Mammary microvascular endothelial cell (primary cell): ENCODE results near the gene PRPF38A. TPM values are rescaled to one million over a fixed set of nuclear protein-coding genes. Genes with fewer than 3 reads are reported as not detected.

Experiments used
- total RNA-seq: library from RNA; depleted of rRNA; stranded (reverse); fragments of >200 nt; gene quantifications from 2 replicates; pipeline ENCODE4 v1.2.3, GENCODE V29; 2015

Gene PRPF38A, protein sequence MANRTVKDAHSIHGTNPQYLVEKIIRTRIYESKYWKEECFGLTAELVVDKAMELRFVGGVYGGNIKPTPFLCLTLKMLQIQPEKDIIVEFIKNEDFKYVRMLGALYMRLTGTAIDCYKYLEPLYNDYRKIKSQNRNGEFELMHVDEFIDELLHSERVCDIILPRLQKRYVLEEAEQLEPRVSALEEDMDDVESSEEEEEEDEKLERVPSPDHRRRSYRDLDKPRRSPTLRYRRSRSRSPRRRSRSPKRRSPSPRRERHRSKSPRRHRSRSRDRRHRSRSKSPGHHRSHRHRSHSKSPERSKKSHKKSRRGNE
- total RNA-seq = 12.0 and 12.1 TPM in 2 replicates

DNA sequence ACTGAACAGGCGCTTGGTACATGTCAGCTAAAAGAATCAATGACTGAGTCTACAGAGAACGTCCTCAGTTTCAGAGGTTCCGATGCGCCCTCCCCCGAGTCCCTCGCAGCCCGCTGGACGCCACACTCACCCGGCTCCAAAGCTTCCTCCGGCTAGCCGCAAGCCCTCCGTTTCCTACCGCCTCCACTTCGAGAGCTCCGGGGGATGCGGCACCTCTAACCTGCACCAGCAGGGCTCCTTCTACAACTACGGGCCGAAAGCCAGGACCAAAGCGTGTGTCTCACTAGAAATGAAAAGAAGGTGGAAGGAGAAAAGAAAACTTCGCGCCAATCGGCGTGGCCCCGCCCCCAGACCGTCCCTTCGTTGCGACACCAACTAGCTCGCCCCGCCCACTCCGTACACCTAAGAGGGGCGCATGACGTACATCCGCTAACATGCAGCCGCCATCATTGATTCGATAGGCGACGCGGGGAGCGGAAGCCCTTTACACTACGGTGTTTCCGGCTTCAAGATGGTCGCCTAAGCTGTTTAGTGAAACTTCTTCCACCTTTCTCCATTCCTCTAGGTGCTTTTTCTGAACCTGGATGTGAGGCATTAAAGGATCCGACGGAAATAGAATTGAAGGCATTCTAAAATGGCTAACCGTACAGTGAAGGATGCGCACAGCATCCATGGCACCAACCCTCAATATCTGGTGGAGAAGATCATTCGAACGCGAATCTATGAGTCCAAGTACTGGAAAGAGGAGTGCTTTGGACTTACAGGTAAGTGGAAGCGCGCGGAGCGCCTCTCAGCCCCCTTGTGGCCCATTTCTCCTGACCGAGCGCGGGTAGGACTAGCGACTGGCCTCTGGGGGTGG, at the start of gene PRPF38A, which contains the start of gene ORC1:
Gene PRPF38A, plus strand, starts transcription at position 487 of the 859 bp plus-strand sequence. Its CDS starts 148 bp downstream, at position 635.
Gene ORC1, minus strand, starts transcription at position 308 of the 859 bp plus-strand sequence. CDS start 2,200 bp downstream, outside the sequence.

DNA sequence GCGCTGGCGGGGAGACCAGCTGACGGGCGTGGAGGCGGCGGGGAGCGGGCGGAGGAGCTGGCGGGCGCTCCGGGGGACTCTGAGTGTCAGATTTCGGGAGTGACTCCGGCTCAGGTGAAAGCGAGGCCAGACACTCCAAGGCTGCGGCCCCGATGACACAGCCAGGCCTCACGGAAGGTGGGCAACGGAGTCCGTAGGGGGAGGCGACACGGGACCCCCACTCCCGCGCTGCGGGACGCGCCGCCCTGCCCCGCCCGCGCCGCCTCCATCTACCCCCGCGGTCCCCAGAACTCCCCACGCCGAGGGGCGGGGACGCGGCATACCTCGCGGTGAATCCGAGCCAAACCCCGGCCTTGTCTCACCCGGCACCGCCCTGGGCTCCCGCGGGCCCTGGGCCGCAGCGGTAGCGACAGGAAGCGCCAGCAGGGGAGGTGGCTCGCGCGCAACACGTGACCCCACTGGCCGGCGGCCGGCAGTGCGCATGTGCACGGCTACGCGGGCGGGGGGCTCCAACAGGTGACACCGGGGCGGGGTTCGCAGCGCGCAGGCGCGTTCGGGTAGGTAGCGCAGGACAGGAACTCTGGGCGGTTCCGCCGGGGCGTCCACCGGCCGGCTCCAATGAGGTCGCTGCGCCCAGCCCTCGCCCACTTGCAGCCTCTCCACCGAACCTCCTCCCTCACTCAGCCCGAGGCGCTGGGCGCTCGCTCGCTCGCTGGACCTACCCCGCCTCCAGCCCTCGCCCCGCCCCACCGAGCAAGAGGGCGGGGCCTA, 38.5 kb upstream of the PRPF38A start, which contains the start of gene CC2D1B:
Gene CC2D1B, minus strand, starts transcription at position 460 of the 771 bp plus-strand sequence. CDS start 1,585 bp downstream, outside the sequence.

Other genes with a start within 250 kb of the PRPF38A start
- gene CC2D1B, start 38.4 kb upstream of the PRPF38A start, total RNA-seq = 26.0 and 28.6 TPM in 2 replicates
- gene ORC1, start 179 bp upstream of the PRPF38A start, total RNA-seq = 10.5 and 11.1 TPM in 2 replicates
- gene TUT4, start 148.5 kb downstream of the PRPF38A start, total RNA-seq = 13.0 and 17.5 TPM in 2 replicates
- 18.5 and 19.3 TPM in 2 replicates for gene GPX7, start 197.8 kb downstream of the PRPF38A start, total RNA-seq
- not detected in 2 replicates for gene SHISAL2A, start 228.6 kb downstream of the PRPF38A start, total RNA-seq